T-helper 1 cell treated with Interleukin-12 subunit alpha and Interleukin-12 subunit beta and Interleukin-4 antibody, amounts not matched to agents 30 μg/mL and 1 μg/mL, for 36 hours (primary cell): ENCODE results near the gene MAN2B2.
"Not testable (repeated sequence)": the region's sequence is repeated elsewhere in the genome, so short reads cannot be mapped to it uniquely, and the experiment has no call there.

Experiments
- H3K27ac Mint-ChIP-seq: one replicate; pipeline ENCODE4 v1.8.0; 2021; ENCODE audit warnings: mild to moderate bottlenecking, mixed read lengths
- H3K27me3 Mint-ChIP-seq: one replicate; pipeline ENCODE4 v1.8.0; 2021; ENCODE audit warnings: low read depth, mixed read lengths
- H3K36me3 Mint-ChIP-seq: one replicate; pipeline ENCODE4 v1.8.0; 2021; ENCODE audit warnings: low read depth, mixed read lengths
- H3K4me1 Mint-ChIP-seq: one replicate; pipeline ENCODE4 v1.8.0; 2021; ENCODE audit warnings: low read depth, mixed read lengths
- H3K4me3 Mint-ChIP-seq: one replicate; pipeline ENCODE4 v1.8.0; 2021; ENCODE audit warnings: mild to moderate bottlenecking, moderate library complexity, mixed read lengths
- H3K9me3 Mint-ChIP-seq: one replicate; pipeline ENCODE4 v1.8.0; 2021; ENCODE audit warnings: mixed read lengths

The MAN2B2 gene

DNA sequence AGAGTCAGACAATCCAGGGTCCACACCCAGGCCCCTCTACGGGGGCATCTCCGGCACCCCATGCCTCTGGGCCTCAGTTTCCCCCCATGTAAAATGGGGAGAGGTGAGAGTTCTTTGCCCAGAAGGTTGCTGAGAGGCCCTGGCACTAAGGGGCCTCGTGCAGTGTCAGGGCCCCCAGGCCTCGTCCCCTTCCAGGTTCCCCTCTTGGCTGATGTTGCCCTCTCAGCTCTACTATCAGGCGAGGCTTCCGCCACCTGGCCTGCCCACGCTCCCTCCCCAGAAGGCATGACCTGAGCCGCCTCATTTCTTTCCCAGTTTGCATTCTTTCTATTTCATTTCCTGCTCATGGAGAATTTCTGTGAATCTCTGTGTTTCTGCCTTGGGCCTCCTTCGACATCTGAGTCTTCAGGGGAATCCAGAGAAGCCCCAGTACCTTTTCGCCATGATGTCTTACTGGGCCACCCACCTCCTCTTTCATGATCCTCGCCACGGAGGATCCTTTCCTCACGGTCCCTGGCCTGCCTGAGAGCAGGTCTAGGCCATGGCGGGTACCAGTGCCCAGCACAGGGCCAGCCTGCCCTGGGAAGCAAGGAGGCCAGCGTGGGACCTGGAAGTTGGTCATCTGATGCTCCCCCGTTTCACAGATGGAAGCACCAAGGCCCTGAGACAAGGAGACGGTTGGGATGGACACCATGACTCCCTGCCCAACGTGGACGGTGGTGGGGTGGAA, 43.6 kb downstream of the MAN2B2 start:
- no peak overlapping the region for H3K27ac Mint-ChIP-seq
- H3K27me3 Mint-ChIP-seq: no peaks in the 10 kb centered on the region
- H3K4me1 Mint-ChIP-seq: peaks cover 2% of the 10 kb centered on the region
- peaks cover 24% of the 10 kb centered on the region for H3K36me3 Mint-ChIP-seq
- no peaks in the 10 kb centered on the region for H3K9me3 Mint-ChIP-seq
- H3K4me3 Mint-ChIP-seq: no peak overlapping the region

DNA sequence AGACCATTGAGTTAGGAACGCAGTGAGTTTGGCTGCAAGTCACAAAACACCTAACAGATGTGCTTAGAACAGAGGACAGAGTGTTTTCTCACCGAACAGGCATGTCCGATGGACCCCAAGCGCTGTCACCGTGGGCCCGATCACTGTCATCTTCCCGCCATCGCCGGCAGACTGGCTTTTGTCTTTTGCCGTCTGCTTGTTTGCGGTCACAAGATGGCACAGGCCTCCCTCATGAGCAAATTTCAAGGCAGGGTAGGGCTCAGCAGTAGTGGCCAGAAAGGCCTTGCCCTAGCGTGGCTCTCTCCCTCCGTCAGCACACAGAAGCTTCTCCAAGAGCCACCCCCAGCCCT, 44.1 kb downstream of the MAN2B2 start:
- Mint-ChIP-seq H3K27ac (no peak overlapping the region), H3K4me1 (peaks cover 2% of the 10 kb centered on the region), H3K4me3 (no peak overlapping the region), H3K27me3 (no peaks in the 10 kb centered on the region), H3K9me3 (no peaks in the 10 kb centered on the region), H3K36me3 (peaks cover 24% of the 10 kb centered on the region)

DNA sequence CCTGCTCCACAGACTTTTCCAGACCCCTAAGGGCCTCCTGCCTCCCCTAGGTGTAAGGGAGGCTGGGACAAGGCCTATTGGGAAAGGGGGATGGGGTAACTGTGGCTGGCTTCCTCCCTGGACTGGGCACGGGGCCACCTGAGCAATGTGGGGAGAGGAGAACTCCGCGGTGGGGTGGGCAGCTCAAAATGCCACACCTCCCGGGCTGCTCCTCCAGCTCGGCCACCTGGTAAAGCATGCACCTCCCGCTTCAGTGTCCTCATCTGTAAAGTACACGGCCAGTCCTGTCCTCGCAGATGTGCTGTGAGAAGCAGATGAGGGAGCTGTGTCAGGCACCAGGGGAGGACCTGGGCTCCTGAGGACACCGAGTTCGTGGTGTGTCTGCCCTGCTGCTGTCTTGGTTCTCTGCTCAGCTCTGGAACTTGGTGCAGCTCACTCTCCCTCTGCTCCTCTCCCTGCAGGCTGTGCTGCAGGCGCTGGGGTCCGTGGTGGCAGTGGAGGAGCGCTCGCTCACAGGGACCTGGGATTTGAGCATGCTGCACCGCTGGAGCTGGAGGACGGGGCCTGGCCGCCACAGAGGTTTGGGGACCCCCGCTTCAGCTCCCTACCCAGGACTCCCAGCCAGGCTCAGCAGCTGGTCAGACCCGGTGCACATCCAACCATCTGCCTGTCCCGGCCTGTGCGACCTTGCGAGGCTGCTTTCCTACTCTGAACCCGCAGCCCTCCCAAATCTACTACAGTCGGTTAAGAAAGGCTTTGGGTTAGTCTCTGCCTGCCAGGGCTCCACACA, 44.7 kb downstream of the MAN2B2 start:
- Mint-ChIP-seq H3K4me3 (no peak overlapping the region), H3K4me1 (peaks cover 2% of the 10 kb centered on the region), H3K36me3 (peaks cover 24% of the 10 kb centered on the region)

DNA sequence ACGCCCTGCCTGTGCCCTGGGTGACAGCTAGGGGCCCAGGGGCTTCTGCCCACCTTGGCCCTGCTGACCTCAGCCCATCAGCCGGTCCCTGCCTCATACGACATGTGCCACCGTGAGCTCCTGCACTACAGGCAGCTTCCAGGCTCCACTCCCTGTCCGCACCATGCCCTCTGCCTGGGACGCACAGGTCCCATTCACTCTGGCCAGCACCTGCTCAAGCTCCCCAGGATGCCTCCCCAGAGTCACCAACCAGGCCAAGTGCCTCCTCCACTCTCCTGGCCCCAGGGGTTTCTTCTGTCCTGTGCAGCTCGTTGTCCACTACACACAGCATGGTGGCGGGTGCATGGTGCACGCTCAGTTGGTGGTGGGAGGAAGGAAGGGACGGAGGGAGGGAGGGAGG, 45.3 kb downstream of the MAN2B2 start:
- Mint-ChIP-seq H3K4me1 (peaks cover 2% of the 10 kb centered on the region), H3K9me3 (no peaks in the 10 kb centered on the region), H3K27ac (no peak overlapping the region), H3K4me3 (no peak overlapping the region), H3K27me3 (no peaks in the 10 kb centered on the region), H3K36me3 (peaks cover 24% of the 10 kb centered on the region)

More for the DNA sequence above, 44.7 kb downstream of the MAN2B2 start:
- Mint-ChIP-seq H3K27me3 (no peaks in the 10 kb centered on the region), H3K9me3 (no peaks in the 10 kb centered on the region), H3K27ac (no peak overlapping the region)

DNA sequence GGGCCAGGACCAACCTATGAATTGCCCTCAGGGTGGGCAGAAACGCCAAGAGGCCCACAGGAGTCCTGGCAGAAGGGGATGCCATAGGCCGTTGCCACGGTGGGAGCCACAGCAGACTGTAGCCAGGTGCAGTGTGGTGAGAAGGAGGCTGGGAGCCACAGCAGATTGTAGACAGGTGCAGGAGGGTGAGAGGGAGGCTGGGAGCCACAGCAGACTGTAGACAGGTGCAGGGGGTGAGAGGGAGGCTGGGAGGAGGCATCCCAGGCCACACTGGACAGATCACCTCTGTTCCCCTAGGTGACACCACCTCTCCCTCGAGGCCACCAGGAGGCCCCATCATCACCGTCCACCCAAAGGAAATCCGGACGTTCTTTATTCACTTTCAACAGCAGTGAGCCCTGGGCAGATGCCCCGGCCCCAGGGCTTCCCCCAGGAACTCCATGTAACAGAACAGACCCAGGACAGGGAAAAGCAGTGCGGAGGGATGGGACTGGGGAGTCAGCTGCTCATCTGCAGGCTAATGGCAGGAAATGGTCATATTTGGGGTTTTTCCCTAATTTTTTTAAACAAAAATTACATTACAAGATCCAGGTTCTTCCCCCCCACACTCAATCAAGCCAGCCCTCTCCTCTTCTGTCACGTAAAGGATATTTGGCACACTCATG, 46.0 kb downstream of the MAN2B2 start:
- no peaks in the 10 kb centered on the region for H3K9me3 Mint-ChIP-seq
- peaks cover 2% of the 10 kb centered on the region for H3K4me1 Mint-ChIP-seq
- H3K27ac Mint-ChIP-seq: no peak overlapping the region
- no peak overlapping the region for H3K4me3 Mint-ChIP-seq
- H3K27me3 Mint-ChIP-seq: no peaks in the 10 kb centered on the region
- peaks cover 23% of the 10 kb centered on the region for H3K36me3 Mint-ChIP-seq

DNA sequence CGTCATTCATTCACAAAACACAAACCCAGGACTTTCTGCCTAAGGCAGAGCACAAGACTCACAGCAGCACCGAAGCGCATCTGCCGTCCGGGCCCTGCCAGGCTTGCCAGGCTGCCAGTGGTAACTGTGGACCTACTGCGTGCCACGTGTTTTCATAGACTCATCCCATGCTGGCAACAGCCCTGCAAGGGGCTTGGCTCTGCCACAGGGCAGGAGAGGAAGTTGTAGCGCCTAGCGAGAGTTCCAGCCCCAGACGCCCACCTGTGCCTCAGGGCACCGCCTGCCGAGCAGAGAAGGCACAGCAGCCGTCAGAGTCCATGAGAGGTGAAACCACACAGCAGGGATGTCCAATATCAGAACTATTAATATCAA, 46.6 kb downstream of the MAN2B2 start:
- Mint-ChIP-seq H3K4me1 (peaks cover 2% of the 10 kb centered on the region), H3K27ac (no peak overlapping the region), H3K9me3 (no peaks in the 10 kb centered on the region), H3K4me3 (no peak overlapping the region), H3K36me3 (peaks cover 17% of the 10 kb centered on the region), H3K27me3 (no peaks in the 10 kb centered on the region)

DNA sequence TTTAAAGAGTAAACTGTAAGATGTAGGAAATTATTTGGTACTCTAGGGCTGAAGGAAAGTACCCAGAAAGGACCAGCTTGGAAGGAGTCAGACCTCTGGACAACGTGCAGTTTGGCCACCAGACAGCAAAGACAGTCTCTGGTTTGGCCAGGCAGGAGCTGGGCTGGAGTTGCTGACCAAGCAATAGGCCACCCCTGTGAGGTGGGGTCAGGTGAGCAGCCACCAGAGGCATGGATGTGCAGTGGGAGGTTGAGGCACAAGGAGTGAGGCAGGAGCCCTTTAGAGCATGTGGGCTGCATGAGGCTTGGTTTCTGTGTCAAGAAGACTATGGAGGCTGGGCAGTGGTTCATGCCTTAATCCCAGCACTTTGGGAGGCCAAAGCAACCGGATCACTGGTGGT, 47.8 kb downstream of the MAN2B2 start:
- no peak overlapping the region for H3K27ac Mint-ChIP-seq
- H3K27me3 Mint-ChIP-seq: no peaks in the 10 kb centered on the region
- H3K4me3 Mint-ChIP-seq: no peak overlapping the region

DNA sequence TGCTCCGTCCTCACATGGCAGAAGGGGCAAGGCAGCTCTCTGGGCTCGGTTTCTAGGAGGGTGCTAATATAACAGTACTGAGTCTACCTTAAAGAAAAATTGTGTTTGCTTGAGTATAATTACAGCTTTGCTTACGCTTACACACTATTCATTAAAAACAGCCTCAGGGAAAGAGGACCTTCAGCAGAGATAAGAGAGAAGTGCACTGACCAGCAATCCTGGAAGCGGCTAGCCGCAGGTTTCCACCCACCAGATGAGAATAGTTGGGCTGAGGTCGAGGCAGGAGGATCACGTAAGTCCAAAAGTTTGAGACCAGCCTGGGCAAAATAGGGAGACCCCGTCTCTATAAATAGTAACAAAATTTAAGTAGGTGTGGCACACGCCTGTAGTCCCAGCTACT, 50.3 kb downstream of the MAN2B2 start:
- no peaks in the 10 kb centered on the region for H3K9me3 Mint-ChIP-seq
- peaks cover 8% of the 10 kb centered on the region for H3K36me3 Mint-ChIP-seq
- no peaks in the 10 kb centered on the region for H3K27me3 Mint-ChIP-seq
- no peak overlapping the region for H3K27ac Mint-ChIP-seq
- H3K4me3 Mint-ChIP-seq: no peak overlapping the region
- peaks cover 2% of the 10 kb centered on the region for H3K4me1 Mint-ChIP-seq

More for the DNA sequence above, 47.8 kb downstream of the MAN2B2 start:
- H3K9me3 Mint-ChIP-seq: no peaks in the 10 kb centered on the region
- peaks cover 2% of the 10 kb centered on the region for H3K4me1 Mint-ChIP-seq
- peaks cover 12% of the 10 kb centered on the region for H3K36me3 Mint-ChIP-seq

DNA sequence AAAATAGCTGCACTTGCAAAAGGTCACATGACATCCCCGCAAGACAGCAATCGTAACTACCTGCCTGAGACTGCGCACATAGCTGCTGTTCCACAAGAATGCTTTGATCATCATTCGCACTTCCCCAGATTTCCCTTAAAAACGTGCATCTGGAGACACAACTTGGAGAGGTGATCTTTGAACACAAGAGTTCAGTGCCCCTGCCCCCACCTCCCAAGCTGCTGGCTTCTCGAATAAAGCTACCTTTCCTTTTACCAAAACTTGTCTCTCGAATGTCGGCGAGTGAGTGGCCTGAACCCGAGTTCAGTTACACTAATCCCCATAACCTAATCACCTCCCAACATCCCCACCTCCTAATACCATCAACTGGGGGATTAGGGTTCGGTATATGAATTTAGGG, 51.1 kb downstream of the MAN2B2 start:
- Mint-ChIP-seq H3K36me3 (peaks cover 5% of the 10 kb centered on the region), H3K4me1 (peaks cover 2% of the 10 kb centered on the region), H3K9me3 (no peaks in the 10 kb centered on the region), H3K4me3 (no peak overlapping the region), H3K27me3 (peaks cover 3% of the 10 kb centered on the region), H3K27ac (no peak overlapping the region)

DNA sequence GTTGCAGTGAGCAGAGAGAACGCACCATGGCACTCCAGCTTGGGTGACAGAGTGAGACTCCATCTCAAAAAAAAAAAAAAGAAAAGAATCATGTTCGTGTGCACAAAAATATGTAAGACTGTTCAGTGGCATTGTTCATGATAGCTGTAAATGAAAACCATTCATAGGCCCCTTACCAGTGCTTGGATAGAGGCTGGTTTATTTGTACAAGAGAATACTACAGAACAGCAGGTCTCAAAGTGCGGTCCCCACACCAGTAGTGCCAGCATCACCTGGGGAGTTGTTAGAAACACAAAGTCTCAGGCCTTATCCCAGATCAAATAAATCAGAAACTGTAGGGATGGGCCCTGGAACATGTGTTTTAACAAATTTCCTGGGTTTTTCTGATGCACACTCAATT, 52.8 kb downstream of the MAN2B2 start:
- Mint-ChIP-seq H3K4me3 (no peak overlapping the region), H3K27ac (no peak overlapping the region)

DNA sequence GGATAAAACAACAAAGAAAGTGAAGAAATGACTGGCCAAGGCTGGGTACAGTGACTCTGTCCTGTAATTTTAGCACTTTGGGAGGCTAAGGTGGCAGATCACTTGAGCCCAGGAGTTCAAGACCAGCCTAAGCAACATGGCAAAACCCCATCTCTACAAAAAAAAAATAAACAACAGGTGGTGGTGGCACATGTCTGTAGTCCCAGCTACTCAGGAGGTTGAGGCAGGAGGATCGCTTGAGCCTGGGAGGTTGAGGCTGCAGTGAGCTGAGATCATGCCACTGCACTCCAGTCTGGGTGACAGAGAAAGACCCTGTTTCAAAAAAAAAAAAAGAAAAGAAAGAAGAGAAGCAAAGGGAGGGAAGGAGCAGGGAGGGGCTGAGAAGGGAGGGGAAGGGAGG, 53.5 kb downstream of the MAN2B2 start:
- H3K9me3 Mint-ChIP-seq, H3K4me1 Mint-ChIP-seq, H3K36me3 Mint-ChIP-seq, H3K27me3 Mint-ChIP-seq, H3K4me3 Mint-ChIP-seq, H3K27ac Mint-ChIP-seq: not testable (repeated sequence)

More for the DNA sequence above, 52.8 kb downstream of the MAN2B2 start:
- Mint-ChIP-seq H3K36me3 (no peaks in the 10 kb centered on the region), H3K4me1 (no peaks in the 10 kb centered on the region), H3K27me3 (peaks cover 3% of the 10 kb centered on the region), H3K9me3 (no peaks in the 10 kb centered on the region)

DNA sequence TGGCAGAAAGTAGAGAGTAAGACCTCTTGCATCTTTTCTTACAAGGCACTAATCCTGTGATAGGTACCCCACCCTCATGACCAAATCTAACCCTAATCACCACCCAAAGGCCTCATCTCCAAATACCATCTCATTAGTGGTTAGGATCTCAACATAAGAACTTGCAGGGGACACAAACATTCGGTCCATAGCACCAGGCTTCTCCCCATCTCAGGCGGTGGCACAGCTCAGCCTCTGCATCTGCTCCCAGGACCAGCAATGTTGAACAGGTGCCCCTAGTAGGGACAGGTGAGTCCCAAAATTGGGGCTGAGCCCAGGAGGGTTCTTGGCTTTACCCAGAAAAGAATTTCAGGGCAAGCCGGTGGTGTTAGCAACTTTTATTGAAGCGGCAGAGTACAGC, 57.1 kb downstream of the MAN2B2 start:
- H3K9me3 Mint-ChIP-seq: no peaks in the 10 kb centered on the region
- peaks cover 3% of the 10 kb centered on the region for H3K27me3 Mint-ChIP-seq
- H3K36me3 Mint-ChIP-seq: no peaks in the 10 kb centered on the region
- H3K27ac Mint-ChIP-seq: no peak overlapping the region
- H3K4me3 Mint-ChIP-seq: no peak overlapping the region
- peaks cover 5% of the 10 kb centered on the region for H3K4me1 Mint-ChIP-seq

DNA sequence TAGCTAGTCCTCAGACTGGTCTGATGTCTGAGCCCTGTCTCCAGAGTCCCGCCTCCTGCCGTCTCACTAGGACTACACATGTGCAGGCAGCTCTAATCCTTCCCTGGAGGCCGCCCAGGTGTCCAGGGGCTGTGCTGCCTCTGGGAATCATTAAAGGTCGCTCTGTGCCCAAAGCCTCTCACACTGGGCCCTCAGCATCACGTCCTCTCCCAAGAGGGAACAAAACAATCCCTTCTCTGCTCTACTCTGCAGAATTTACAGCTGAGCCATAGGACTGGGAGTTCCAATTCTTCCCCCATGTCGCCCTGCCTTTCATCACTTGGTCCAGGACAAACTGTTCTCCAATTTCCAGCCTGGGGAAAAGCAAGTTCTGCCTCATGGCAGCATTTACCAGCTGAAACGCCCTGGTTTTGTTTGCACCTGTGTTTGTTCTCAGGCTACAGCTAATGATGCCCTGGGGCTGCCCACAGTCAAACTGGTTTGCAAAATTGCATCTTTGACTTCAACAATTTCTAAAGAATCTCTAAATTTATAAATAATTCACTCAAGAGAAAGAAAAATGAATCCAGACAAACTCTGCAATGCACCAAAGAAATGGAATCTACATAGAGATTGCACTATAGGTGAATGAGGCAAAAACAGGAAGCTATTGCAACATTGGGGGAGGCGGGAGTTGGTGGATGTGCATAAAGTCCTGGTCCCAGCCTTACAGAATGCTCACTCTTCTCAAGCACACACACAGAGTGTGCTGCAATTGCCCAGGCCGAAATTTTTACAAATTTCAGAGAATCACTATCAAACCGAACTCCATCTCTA, 58.3 kb downstream of the MAN2B2 start:
- Mint-ChIP-seq H3K27me3 (peaks cover 3% of the 10 kb centered on the region), H3K36me3 (no peaks in the 10 kb centered on the region), H3K4me3 (no peak overlapping the region), H3K9me3 (peaks cover 4% of the 10 kb centered on the region), H3K27ac (no peak overlapping the region), H3K4me1 (peaks cover 5% of the 10 kb centered on the region)

DNA sequence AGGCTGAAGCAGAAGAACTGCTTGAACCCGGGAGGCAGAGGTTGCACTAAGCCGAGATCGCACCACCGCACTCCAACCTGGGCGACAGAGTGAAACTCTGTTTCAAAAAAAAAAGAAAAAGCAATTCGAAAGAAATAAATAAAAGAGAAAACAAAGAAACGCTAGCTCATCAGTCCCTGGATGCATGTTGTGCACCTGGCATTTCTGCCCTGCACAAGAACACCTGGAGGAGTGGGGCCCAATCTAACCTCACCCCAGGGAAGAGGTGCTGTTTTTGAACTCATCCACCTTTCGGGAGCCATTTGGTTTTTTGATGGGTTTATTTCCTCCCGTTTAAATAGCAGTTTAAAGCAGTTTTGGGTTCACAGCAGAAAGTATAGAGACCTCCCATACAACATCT, 59.8 kb downstream of the MAN2B2 start:
- Mint-ChIP-seq H3K4me1 (peaks cover 8% of the 10 kb centered on the region), H3K4me3 (no peak overlapping the region), H3K27me3 (peaks cover 3% of the 10 kb centered on the region), H3K36me3 (no peaks in the 10 kb centered on the region), H3K9me3 (peaks cover 6% of the 10 kb centered on the region), H3K27ac (no peak overlapping the region)
